ENCODE measurements around the gene TP53I11. TPM values are rescaled to one million over a fixed set of nuclear protein-coding genes. Genes with fewer than 3 reads are reported as not detected.

TP53I11 gene
- total and polyA plus RNA-seq, 2 experiments from 2014 or later: 23.5 to 43.9 TPM

DNA sequence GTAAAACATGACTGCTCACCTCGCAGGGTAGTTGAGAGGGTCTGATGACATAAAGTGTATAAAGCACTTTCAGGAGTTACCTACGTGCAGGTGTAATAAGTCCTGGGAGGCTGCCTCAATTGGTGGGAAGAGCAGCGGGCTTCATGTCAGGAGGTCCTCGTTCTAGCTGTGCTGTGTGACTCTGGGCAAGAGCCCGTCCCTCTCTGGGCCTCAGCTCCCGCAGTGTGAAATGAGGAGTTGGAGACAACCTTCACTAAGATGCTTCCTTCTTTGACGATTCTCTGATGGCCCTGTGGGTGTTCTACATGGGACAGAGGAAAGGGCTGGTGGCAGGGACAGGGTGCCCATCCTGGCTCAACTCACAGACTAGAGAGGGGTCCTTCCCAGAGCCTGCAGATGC lies 57.8 kb downstream of the TP53I11 start:
- H3K9me3 Mint-ChIP-seq: no peaks in the 10 kb centered on the region; the same call in 2 of the 3 replicates
- H3K36me3 ChIP-seq (ENCODE audit: insufficient read depth): no peaks in the 10 kb centered on the region

More for the DNA sequence above, 57.8 kb downstream of the TP53I11 start:
- no peaks in the 10 kb centered on the region for H3K79me2 ChIP-seq (replicated peaks; ENCODE audit: insufficient read depth)
- no peaks in the 10 kb centered on the region for H3F3A ChIP-seq (replicated peaks; ENCODE audit: low read depth)
- H3K4me2 ChIP-seq: no peak overlapping the region
- TF ChIP-seq EZH2 (IDR thresholded peaks at IDR 0.05; ENCODE audit: low read depth, unreplicated experiment) (no peak), POLR2AphosphoS5 (IDR thresholded peaks at IDR 0.05; ENCODE audit: low read depth) (no peak), CREB1 (CRISPR knock-in tag; IDR thresholded peaks at IDR 0.05; ENCODE audit: low read depth) (no peak), NANOG (IDR thresholded peaks at IDR 0.05; ENCODE audit: borderline replicate concordance) (no peak), EZH2phosphoT487 (IDR thresholded peaks at IDR 0.05; ENCODE audit: unreplicated experiment) (no peak), ZNF331 (CRISPR knock-in tag; IDR thresholded peaks at IDR 0.05; ENCODE audit: low read depth) (no peak), ZNF114 (CRISPR knock-in tag; IDR thresholded peaks at IDR 0.05) (no peak), STAT1 (IDR thresholded peaks at IDR 0.05; ENCODE audit: unreplicated experiment) (no peak), JUNB (IDR thresholded peaks at IDR 0.05; ENCODE audit: unreplicated experiment) (no peak)
- TF ChIP-seq, protein P1, sequence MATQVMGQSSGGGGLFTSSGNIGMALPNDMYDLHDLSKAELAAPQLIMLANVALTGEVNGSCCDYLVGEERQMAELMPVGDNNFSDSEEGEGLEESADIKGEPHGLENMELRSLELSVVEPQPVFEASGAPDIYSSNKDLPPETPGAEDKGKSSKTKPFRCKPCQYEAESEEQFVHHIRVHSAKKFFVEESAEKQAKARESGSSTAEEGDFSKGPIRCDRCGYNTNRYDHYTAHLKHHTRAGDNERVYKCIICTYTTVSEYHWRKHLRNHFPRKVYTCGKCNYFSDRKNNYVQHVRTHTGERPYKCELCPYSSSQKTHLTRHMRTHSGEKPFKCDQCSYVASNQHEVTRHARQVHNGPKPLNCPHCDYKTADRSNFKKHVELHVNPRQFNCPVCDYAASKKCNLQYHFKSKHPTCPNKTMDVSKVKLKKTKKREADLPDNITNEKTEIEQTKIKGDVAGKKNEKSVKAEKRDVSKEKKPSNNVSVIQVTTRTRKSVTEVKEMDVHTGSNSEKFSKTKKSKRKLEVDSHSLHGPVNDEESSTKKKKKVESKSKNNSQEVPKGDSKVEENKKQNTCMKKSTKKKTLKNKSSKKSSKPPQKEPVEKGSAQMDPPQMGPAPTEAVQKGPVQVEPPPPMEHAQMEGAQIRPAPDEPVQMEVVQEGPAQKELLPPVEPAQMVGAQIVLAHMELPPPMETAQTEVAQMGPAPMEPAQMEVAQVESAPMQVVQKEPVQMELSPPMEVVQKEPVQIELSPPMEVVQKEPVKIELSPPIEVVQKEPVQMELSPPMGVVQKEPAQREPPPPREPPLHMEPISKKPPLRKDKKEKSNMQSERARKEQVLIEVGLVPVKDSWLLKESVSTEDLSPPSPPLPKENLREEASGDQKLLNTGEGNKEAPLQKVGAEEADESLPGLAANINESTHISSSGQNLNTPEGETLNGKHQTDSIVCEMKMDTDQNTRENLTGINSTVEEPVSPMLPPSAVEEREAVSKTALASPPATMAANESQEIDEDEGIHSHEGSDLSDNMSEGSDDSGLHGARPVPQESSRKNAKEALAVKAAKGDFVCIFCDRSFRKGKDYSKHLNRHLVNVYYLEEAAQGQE (IDR thresholded peaks at IDR 0.05; ENCODE audit: unreplicated experiment): no peak
- TF ChIP-seq, protein P2, sequence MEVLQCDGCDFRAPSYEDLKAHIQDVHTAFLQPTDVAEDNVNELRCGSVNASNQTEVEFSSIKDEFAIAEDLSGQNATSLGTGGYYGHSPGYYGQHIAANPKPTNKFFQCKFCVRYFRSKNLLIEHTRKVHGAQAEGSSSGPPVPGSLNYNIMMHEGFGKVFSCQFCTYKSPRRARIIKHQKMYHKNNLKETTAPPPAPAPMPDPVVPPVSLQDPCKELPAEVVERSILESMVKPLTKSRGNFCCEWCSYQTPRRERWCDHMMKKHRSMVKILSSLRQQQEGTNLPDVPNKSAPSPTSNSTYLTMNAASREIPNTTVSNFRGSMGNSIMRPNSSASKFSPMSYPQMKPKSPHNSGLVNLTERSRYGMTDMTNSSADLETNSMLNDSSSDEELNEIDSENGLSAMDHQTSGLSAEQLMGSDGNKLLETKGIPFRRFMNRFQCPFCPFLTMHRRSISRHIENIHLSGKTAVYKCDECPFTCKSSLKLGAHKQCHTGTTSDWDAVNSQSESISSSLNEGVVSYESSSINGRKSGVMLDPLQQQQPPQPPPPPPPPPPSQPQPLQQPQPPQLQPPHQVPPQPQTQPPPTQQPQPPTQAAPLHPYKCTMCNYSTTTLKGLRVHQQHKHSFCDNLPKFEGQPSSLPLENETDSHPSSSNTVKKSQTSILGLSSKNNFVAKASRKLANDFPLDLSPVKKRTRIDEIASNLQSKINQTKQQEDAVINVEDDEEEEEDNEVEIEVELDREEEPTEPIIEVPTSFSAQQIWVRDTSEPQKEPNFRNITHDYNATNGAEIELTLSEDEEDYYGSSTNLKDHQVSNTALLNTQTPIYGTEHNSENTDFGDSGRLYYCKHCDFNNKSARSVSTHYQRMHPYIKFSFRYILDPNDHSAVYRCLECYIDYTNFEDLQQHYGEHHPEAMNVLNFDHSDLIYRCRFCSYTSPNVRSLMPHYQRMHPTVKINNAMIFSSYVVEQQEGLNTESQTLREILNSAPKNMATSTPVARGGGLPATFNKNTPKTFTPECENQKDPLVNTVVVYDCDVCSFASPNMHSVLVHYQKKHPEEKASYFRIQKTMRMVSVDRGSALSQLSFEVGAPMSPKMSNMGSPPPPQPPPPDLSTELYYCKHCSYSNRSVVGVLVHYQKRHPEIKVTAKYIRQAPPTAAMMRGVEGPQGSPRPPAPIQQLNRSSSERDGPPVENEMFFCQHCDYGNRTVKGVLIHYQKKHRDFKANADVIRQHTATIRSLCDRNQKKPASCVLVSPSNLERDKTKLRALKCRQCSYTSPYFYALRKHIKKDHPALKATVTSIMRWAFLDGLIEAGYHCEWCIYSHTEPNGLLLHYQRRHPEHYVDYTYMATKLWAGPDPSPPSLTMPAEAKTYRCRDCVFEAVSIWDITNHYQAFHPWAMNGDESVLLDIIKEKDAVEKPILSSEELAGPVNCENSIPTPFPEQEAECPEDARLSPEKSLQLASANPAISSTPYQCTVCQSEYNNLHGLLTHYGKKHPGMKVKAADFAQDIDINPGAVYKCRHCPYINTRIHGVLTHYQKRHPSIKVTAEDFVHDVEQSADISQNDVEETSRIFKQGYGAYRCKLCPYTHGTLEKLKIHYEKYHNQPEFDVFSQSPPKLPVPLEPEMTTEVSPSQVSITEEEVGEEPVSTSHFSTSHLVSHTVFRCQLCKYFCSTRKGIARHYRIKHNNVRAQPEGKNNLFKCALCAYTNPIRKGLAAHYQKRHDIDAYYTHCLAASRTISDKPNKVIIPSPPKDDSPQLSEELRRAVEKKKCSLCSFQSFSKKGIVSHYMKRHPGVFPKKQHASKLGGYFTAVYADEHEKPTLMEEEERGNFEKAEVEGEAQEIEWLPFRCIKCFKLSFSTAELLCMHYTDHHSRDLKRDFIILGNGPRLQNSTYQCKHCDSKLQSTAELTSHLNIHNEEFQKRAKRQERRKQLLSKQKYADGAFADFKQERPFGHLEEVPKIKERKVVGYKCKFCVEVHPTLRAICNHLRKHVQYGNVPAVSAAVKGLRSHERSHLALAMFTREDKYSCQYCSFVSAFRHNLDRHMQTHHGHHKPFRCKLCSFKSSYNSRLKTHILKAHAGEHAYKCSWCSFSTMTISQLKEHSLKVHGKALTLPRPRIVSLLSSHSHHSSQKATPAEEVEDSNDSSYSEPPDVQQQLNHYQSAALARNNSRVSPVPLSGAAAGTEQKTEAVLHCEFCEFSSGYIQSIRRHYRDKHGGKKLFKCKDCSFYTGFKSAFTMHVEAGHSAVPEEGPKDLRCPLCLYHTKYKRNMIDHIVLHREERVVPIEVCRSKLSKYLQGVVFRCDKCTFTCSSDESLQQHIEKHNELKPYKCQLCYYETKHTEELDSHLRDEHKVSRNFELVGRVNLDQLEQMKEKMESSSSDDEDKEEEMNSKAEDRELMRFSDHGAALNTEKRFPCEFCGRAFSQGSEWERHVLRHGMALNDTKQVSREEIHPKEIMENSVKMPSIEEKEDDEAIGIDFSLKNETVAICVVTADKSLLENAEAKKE (CRISPR knock-in tag; IDR thresholded peaks at IDR 0.05): no peak
- TF ChIP-seq, protein P3, sequence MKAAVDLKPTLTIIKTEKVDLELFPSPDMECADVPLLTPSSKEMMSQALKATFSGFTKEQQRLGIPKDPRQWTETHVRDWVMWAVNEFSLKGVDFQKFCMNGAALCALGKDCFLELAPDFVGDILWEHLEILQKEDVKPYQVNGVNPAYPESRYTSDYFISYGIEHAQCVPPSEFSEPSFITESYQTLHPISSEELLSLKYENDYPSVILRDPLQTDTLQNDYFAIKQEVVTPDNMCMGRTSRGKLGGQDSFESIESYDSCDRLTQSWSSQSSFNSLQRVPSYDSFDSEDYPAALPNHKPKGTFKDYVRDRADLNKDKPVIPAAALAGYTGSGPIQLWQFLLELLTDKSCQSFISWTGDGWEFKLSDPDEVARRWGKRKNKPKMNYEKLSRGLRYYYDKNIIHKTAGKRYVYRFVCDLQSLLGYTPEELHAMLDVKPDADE (IDR thresholded peaks at IDR 0.05): no peak
- TF ChIP-seq, protein P4, sequence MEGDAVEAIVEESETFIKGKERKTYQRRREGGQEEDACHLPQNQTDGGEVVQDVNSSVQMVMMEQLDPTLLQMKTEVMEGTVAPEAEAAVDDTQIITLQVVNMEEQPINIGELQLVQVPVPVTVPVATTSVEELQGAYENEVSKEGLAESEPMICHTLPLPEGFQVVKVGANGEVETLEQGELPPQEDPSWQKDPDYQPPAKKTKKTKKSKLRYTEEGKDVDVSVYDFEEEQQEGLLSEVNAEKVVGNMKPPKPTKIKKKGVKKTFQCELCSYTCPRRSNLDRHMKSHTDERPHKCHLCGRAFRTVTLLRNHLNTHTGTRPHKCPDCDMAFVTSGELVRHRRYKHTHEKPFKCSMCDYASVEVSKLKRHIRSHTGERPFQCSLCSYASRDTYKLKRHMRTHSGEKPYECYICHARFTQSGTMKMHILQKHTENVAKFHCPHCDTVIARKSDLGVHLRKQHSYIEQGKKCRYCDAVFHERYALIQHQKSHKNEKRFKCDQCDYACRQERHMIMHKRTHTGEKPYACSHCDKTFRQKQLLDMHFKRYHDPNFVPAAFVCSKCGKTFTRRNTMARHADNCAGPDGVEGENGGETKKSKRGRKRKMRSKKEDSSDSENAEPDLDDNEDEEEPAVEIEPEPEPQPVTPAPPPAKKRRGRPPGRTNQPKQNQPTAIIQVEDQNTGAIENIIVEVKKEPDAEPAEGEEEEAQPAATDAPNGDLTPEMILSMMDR (conservative IDR thresholded peaks at IDR 0.05; ENCODE audit: low read depth in 2 of 2): no peak
- Mint-ChIP-seq H3K4me1 (peaks cover 32% of the 10 kb centered on the region), H3K27me3 (ENCODE audit: insufficient read depth, low read depth, poor library complexity) (peaks cover 9% of the 10 kb centered on the region), H3K4me3 (no peak overlapping the region), H3K36me3 (ENCODE audit: low read depth) (no peaks in the 10 kb centered on the region; the same call in 2 of the 3 replicates), H3K27ac (no peak overlapping the region)
- H3K4me1 ChIP-seq (ENCODE audit: insufficient read depth): peaks cover 7% of the 10 kb centered on the region; the same call in 1 of the 2 replicates
- DNase-seq (ENCODE audit: low spot score) (no peak), ATAC-seq (no peak)
- H4K20me1 ChIP-seq (replicated peaks; ENCODE audit: insufficient read depth): no peaks in the 10 kb centered on the region
- no peaks in the 10 kb centered on the region for H3K27me3 ChIP-seq (ENCODE audit: insufficient read depth)
- H3K4me3 ChIP-seq: no peak overlapping the region
- no peak overlapping the region for H2AFZ ChIP-seq
- no peaks in the 10 kb centered on the region for H3K9me2 ChIP-seq (ENCODE audit: insufficient read depth)
- no peak overlapping the region for H3K27ac ChIP-seq (ENCODE audit: low read depth)

Data from GM23338 (cell line).